GM08714 (cell line): ENCODE data around the gene STK4.
"Not testable (repeated sequence)": the region's sequence is repeated elsewhere in the genome, so short reads cannot be mapped to it uniquely, and the experiment has no call there.

Experiments
- H3K4me3 ChIP-seq: fragments of 200-500 bp; sonication (Bioruptor generic); 2 replicates; pipeline ENCODE4 v1.5.1; 2014; ENCODE audit warnings: mild to moderate bottlenecking, low read length, inconsistent platforms
- ZNF274 ChIP-seq: IDR thresholded peaks from 2 replicates; pipeline ENCODE4 v1.6.1; 2012; ENCODE audit warnings: mild to moderate bottlenecking, low read depth, low read length

The STK4 gene

GRCh38 chr20:45058168-45058850 is 92.0 kb downstream of the STK4 start:
- TF ChIP-seq ZNF274: no peak
- H3K4me3 ChIP-seq: no peak overlapping the region

- TF ChIP-seq ZNF274: no peak
- no peak overlapping the region for H3K4me3 ChIP-seq
Measured at GRCh38 chr20:45059022-45059728, 92.9 kb downstream of the STK4 start.

GRCh38 chr20:45060294-45060693 is 94.0 kb downstream of the STK4 start:
- no peak overlapping the region for H3K4me3 ChIP-seq
- no peak for TF ChIP-seq ZNF274

DNA sequence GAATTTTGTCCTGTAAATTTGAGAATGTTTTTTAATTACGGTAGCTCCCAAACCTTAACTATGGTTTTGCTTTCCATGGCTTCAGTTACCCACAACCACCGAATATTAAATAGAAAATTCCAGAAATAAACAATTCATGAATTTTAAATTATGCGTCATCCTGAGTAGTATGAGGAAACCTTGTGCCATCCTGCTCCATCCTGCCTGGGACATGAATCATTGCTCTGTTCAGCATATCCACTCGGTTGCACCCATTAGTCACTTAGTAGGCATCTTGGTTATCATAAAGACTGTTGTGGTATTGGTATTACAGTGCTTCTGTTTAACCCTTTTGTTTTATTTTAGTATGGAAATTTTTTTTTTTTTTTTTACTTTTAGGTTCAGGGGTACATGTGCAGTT is 94.9 kb downstream of the STK4 start:
- no peak for TF ChIP-seq ZNF274
- no peak overlapping the region for H3K4me3 ChIP-seq

GRCh38 chr20:45063107-45063506 is 96.8 kb downstream of the STK4 start:
- not testable (repeated sequence) for H3K4me3 ChIP-seq

GRCh38 chr20:45064812-45065211 is 98.5 kb downstream of the STK4 start:
- no peak for TF ChIP-seq ZNF274

DNA sequence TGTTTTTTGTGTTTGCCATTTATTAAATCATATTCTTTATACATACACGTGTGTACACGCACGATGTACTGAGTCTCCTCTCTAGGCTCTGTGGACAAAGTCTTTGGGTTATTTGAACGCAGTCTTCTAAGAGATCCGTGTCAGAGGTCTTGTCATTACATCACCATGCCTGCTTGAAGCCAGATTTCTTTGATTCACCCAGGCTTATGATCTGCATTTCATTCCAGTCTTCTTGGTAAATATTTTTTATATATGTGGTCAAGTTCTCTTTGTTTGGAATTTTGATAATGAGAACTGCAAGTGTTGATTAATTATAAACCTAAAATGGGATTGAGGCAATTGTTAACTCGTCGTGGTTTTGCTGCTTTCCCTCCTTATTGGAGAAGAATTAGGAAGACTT is 100.1 kb downstream of the STK4 start:
- TF ChIP-seq ZNF274: no peak
- no peak overlapping the region for H3K4me3 ChIP-seq

More at GRCh38 chr20:45064812-45065211, 98.5 kb downstream of the STK4 start:
- no peak overlapping the region for H3K4me3 ChIP-seq

- TF ChIP-seq ZNF274: no peak
- H3K4me3 ChIP-seq: no peak overlapping the region
Measured at GRCh38 chr20:45067087-45067486, 100.8 kb downstream of the STK4 start.

- H3K4me3 ChIP-seq: no peak overlapping the region
- no peak for TF ChIP-seq ZNF274
Measured at GRCh38 chr20:45067558-45067957, 101.2 kb downstream of the STK4 start.

DNA sequence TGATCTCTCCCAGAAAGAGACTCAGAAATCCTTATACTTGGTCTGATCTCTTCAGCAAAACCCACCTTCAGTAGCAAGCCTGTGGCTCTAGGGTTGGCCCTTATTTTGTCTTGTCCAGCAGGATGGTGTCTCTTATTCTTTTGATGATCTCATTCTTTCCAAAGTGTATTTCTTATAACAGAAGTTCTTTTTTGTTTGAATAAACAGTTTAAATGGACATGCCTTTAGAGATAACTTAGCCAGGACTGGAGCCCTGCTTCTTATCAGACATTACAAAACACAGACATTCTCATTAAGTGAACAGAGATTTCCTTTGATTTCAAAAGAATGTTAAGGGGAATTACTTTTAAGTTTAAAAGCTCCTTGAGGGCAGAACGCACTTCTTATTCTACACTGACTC is 102.9 kb downstream of the STK4 start:
- TF ChIP-seq ZNF274: no peak
- H3K4me3 ChIP-seq: no peak overlapping the region

- TF ChIP-seq ZNF274: no peak
- no peak overlapping the region for H3K4me3 ChIP-seq
Measured at GRCh38 chr20:45070932-45071632, 104.8 kb downstream of the STK4 start.

DNA sequence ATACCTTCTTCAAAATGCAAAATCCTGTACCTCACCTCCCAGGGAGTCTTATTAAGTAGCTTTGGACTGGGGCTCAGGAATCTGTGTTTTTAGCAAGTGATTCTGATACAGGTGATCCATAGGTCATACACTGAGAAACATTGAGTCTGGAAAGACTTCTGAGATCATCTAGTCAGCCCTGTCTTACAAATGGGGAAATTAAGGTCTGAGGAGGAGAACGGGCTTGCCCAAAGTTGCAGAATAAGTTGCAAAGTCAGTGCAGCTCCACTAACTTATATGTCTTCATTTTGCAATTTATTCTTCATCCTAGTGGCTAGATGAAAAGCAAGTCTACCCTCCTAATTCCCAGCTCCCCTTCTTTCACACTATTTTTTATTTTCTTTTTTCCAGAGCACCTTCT is 105.8 kb downstream of the STK4 start:
- TF ChIP-seq ZNF274: no peak

DNA sequence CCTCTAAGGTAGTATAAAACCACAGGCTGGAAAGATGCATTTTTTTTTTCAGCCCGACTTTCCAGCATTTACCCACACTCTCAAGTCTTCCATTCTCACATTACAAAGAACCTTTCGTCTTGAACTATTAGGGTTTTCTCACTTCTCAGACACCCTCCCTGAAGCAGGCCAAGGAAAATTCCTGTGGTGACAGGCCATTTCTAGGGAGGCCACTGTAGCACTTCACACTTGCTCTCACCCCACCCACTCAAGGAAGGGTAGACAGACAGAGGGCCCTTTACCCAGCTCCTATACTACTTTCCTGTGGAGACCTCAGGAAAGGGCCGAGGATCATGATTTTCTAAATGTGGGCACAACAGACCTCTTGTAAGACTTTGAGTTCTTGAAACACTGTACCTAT is 106.9 kb downstream of the STK4 start:
- TF ChIP-seq ZNF274: no peak
- no peak overlapping the region for H3K4me3 ChIP-seq

More for the DNA sequence above, 105.8 kb downstream of the STK4 start:
- H3K4me3 ChIP-seq: no peak overlapping the region

GRCh38 chr20:45077559-45077958 is 111.2 kb downstream of the STK4 start:
- no peak overlapping the region for H3K4me3 ChIP-seq
- no peak for TF ChIP-seq ZNF274

DNA sequence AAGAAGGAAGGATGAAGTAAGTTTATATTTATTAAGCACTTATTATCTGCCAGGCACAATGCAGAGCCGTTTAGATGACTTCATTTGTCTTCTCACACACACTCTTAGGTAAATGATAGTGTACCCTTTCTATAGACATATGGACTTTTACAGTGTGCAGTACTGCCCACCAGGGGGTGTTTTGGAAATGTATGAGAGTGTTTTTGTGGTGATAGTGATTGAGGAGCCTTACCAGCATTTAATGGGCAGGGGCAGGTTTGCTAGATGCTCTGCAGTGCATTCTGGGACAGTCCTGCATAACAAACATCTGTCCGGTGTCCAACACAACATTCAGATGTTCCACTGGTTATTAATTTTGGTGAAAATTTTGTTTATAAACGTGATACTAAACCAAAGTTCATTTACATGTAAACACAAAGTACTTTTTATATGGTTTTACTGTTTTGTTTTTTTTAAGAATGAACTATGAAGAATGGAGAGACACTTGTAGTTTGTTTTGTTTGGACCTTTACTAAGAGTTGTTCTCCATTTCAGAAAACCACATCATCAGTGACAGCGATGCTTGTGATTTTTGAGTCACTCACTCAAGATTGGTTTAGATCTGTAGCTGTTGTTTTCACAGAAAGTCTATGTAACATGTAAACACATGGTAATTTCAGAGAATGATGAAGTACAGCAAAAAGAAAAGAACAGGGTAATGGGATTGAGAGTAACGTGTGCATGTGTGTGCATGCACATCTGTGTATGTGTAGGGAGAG is 114.7 kb downstream of the STK4 start:
- no peak overlapping the region for H3K4me3 ChIP-seq
- no peak for TF ChIP-seq ZNF274
